Tibial nerve (tissue), 4 donors: ENCODE data around the gene TRAK1.

Source experiments
- CTCF ChIP-seq, 5 experiments: fragments of 200-600 bp in 3 of 5; fragments of 450-650 bp in 2 of 5; sonication (generic) in 3 of 5; IDR thresholded peaks; one replicate each; pipeline ENCODE4 v1.5.1; 2016 to 2019; ENCODE audit warnings: antibody characterized with exemption in 5 of 5, mild to moderate bottlenecking in 3 of 5, moderate library complexity in 2 of 5
- EP300 ChIP-seq, 2 donors: sonication (generic); formaldehyde crosslinking; IDR thresholded peaks; one replicate each; pipeline ENCODE4 v1.6.1; 2017; ENCODE audit warnings: antibody characterized with exemption in 2 of 2, mild to moderate bottlenecking in 1 of 2
- POLR2A ChIP-seq, 2 donors: fragments of 450-650 bp; IDR thresholded peaks; one replicate each; pipeline ENCODE4 v1.6.1; 2017; ENCODE audit warnings: antibody characterized with exemption in 2 of 2, mild to moderate bottlenecking in 2 of 2, moderate library complexity in 2 of 2

DNA sequence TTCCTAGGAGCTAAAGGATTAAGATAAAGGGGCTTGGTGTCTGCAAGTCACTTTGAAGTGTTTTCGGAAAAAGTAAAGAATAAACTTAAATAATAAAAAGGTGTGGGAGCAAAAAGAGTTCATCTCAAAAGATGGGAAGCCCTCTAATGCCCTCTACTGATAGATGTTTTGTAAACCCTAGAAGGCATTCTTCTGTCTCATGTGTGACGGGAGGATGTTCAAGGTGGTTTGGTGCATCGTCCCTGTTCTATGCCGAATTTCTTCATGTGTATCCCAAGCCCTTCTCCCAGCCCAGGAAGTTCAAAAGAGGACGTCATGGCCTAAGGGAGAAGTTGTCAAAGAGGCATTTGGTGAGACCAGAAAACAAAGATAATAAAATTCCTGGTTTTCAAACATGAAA lies 137.6 kb downstream of the TRAK1 start:
- TF ChIP-seq CTCF (IDR thresholded peaks at IDR 0.05) (no peak), POLR2A (IDR thresholded peaks at IDR 0.05) (no peak), EP300 (IDR thresholded peaks at IDR 0.05) (no peak)
